ENCODE measurements around the gene BIRC5. TPM values are rescaled to one million over a fixed set of nuclear protein-coding genes. Genes with fewer than 3 reads are reported as not detected.
A peak's percentile ranks its signal among the peaks of the same experiment; 100 is the strongest.

The BIRC5 gene
- total and polyA plus RNA-seq, 8 donors, result 4.8 to 43.4 (median 23.7) TPM

DNA sequence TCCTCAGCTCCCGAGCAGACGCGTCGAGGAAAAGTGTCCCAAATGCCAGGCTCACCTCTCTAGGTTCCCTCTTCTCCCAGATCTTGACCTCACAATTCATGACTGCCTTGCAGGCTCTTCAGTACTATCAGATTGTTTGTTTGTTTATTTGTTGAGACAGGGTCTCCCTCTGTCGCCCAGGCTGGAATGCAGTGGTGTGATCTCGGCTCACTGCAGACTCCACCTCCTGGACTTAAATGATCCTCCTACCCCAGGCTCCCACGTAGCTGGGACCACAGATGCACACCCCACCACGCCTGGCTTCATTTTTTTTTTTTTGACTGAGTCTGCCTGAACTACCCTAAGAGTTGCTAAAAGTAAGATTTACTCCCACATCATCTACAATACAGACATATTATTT is 33.3 kb downstream of the BIRC5 start:
- TF ChIP-seq, protein P1, sequence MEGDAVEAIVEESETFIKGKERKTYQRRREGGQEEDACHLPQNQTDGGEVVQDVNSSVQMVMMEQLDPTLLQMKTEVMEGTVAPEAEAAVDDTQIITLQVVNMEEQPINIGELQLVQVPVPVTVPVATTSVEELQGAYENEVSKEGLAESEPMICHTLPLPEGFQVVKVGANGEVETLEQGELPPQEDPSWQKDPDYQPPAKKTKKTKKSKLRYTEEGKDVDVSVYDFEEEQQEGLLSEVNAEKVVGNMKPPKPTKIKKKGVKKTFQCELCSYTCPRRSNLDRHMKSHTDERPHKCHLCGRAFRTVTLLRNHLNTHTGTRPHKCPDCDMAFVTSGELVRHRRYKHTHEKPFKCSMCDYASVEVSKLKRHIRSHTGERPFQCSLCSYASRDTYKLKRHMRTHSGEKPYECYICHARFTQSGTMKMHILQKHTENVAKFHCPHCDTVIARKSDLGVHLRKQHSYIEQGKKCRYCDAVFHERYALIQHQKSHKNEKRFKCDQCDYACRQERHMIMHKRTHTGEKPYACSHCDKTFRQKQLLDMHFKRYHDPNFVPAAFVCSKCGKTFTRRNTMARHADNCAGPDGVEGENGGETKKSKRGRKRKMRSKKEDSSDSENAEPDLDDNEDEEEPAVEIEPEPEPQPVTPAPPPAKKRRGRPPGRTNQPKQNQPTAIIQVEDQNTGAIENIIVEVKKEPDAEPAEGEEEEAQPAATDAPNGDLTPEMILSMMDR (IDR thresholded peaks at IDR 0.05), result no peak
- intact Hi-C loops (cut with DNase I), result no loop called here
- Histone ChIP-seq H3K27ac (no peak overlapping the region), H3K36me3 (no peaks in the 10 kb centered on the region), H3K4me1 (peaks cover 3 to 21% of the 10 kb centered on the region in 2 donors), H3K9me3 (no peaks in the 10 kb centered on the region), H3K27me3 (no peaks in the 10 kb centered on the region), H3K4me3 (no peak overlapping the region)
- no peak for ATAC-seq
- DNase-seq, result no peak

DNA sequence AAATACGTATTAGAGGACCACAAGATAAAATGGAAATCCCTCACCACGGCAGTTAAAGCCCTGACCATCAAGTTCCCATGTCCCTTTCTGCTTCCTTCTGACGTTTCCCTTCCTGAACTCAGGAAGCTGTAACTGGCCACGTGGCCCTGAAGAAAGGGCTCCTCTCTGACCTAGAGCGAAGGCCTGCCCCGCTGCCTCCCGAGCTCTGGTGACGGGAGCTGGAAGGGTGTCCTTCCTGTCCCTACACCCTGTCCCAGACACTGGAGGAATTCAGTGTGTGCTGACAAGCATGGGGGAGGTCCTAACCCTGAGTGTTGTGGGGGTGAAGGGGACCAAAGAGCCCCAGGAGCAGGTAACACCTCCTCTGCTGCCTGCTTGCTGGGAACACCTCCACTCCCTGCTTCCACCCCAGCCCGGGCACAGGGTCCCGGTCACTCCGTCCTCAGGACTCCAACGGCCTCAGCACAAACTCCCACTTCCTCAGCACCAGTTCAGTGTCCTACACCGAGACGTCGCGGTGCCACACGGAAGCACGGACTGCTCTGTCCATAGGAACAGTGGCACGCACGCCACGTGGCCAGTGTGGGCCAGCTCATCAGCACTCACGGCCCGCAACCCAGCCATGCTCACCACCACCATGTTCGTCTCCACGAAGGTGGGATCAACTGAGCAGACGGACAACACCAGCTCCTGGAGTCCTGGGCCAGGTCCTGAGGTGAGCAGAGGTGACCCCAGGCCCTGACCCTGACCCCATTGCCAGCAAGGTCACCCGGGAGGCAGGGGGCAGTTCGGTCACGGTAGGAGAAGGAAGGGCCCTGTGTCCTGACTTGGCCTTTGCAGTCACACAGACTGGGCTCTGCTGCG is 34.2 kb downstream of the BIRC5 start:
- H3K27me3 ChIP-seq, result no peaks in the 10 kb centered on the region
- TF ChIP-seq, protein P1 (IDR thresholded peaks at IDR 0.05), result no peak
- intact Hi-C loops (cut with DNase I), result no loop called here
- no peaks in the 10 kb centered on the region for H3K9me3 ChIP-seq
- H3K27ac ChIP-seq, result peak overlapping the region in 1 of 2 donors; percentile 57
- no peak overlapping the region for H3K4me3 ChIP-seq
- H3K4me1 ChIP-seq, result peaks cover 3 to 31% of the 10 kb centered on the region in 2 donors
- H3K36me3 ChIP-seq, result no peaks in the 10 kb centered on the region
- peak in 1 of 4 donors; percentile 72 for DNase-seq
- ATAC-seq, result no peak

DNA sequence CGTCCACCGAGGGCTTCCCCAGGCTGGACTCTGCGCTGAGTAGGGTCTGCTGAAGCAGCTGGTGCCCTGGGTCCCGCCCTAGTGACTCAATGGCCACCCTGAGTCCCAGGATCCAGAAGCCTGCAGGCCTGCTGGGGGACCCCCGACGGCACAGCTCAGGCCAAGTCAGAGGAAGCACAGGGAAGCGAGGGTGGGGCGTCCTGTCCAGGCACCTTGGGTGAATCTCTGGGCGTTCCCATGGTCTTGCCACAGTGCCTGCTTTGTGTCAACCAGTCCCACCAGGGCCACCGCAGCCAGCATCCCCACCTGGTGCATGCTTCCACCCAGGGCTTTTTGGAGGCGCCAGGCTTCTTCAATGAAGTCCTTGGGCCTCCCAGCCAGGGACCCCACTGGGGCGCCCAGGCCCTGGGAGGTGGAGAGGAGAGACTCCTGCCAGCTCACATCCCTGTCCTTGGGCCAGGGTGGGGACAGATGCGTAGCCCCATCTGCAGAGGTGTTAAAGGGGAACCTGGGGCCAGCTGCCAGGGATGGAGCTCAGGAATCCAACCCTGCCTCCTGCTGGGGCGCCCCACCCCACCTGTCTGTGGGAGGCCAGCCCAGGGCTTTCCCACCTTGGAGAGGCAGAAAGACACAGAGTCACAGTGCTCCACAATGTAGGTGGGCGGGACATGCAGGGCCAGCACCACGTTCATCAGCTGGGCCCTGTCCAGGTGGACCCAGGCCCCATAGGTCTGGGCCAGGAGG is 35.2 kb downstream of the BIRC5 start:
- intact Hi-C loops (cut with DNase I), result no loop called here

DNA sequence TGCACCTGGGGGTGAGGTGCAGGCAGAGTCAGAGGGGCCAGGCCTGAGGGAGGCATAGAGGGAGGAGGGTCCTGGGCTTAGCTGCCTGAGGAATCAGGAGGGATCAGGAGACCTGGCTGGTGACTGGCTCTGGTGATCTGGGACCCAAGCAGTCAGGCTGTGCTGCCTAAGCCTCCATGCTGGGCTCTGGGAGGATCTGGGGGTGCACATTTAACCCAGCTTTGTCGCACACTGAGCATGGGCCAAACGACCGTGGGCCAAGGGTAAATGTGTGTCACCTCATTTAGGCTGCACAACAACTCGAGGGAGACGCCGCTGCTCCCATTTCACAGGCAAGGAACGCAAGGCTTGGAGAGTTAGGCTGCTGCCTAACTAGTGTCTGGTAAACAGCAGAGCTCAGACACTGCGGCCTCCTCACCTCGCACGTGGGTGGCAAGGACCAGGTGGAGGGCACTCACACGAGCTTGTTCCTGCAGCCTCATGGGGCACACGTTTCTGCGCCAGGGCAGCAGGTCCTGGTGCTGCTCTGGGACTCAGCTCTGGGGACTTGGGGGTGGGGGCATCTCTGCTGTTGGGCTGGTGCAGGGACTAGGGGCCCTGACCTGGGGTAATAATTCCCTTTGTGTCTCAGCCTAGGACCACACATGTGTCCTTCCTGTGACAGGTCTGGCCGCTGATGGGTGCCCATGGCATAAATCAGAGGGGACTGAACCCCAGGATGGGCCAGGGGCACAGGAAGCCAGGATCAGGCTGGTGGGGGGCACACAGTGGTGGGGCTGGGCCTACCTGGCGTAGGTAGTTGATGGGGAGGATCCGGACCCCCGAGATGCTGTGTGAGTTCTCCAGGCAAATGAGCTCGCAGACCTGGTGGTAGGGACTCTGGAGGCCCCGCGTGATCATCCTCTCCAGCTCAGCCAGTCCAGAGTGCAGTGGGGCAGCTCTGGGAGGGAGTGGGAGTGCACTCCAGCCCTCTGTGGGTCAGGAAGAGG is 36.1 kb downstream of the BIRC5 start:
- H3K27ac ChIP-seq, result peak overlapping the region in 1 of 2 donors; percentile 57
- peaks cover 6 to 44% of the 10 kb centered on the region in 2 donors for H3K4me1 ChIP-seq
- H3K27me3 ChIP-seq, result no peaks in the 10 kb centered on the region
- DNase-seq, result peak in 1 of 4 donors; percentile 59
- H3K9me3 ChIP-seq, result no peaks in the 10 kb centered on the region
- peak overlapping the region in 1 of 2 donors; percentile 11 for H3K4me3 ChIP-seq
- intact Hi-C loops (cut with DNase I), result loop anchor here in 1 of 2 donors (10.0 kb wide), 1 partner anchor 175 kb away; no protein-coding TSS in a partner anchor
- TF ChIP-seq, protein P1 (IDR thresholded peaks at IDR 0.05), result no peak
- no peak for ATAC-seq
- H3K36me3 ChIP-seq, result no peaks in the 10 kb centered on the region

More for the DNA sequence above, 35.2 kb downstream of the BIRC5 start:
- H3K4me3 ChIP-seq, result peak overlapping the region in 1 of 2 donors; percentile 11
- H3K9me3 ChIP-seq, result no peaks in the 10 kb centered on the region
- H3K27ac ChIP-seq, result peak overlapping the region in 1 of 2 donors; percentile 57
- no peaks in the 10 kb centered on the region for H3K36me3 ChIP-seq
- peaks cover 6 to 39% of the 10 kb centered on the region in 2 donors for H3K4me1 ChIP-seq
- no peaks in the 10 kb centered on the region for H3K27me3 ChIP-seq
- no peak for ATAC-seq
- TF ChIP-seq, protein P1 (IDR thresholded peaks at IDR 0.05), result no peak
- peak in 1 of 4 donors; percentile 61 for DNase-seq

All from left lung (tissue), 10 donors.